Measurements from ENCODE around the gene SETD7. TPM values are rescaled to one million over a fixed set of nuclear protein-coding genes. Genes with fewer than 3 reads are reported as not detected.

SETD7 gene
- total RNA-seq, 4 donors from 2014 or later, result 73.1 to 134 (median 113) TPM

DNA sequence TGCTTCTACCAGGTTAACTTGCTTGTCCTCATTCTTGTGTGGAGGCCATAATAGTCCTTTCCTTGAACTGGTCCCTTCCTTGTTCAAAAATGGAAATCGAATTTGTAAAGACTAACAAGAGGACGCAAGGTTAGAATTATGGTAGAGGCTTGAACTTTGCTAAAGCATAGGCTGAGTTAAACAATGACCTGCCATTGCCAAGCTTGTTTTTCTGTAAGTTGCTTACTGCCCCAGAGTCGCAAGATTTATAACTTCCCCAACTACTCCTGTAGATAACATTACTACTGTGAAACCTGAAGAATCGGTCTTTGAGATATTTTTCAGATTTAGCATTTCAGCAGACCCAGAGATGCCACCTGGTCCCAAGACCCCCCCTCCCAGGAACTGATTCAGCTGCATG lies 56.8 kb downstream of the SETD7 start:
- Histone ChIP-seq H3K27me3 (no peaks in the 10 kb centered on the region), H3K4me3 (no peak overlapping the region), H3K4me1 (peaks cover 11 to 18% of the 10 kb centered on the region in 2 donors), H3K27ac (no peak overlapping the region), H3K9me3 (no peaks in the 10 kb centered on the region), H3K36me3 (no peaks in the 10 kb centered on the region)
- in situ Hi-C loops (cut with MboI; ENCODE audit: low sequenced_read_pairs in 4 of 4) (loop anchor here (5.0 to 10.0 kb wide), 3 partner anchors 146 to 156 kb away; no protein-coding TSS in a partner anchor), intact Hi-C loops (cut with DNase I; ENCODE audit: low total_unique reads) (loop anchor here (5.0 kb wide), 1 partner anchor 133 kb away; no protein-coding TSS in a partner anchor)
- ATAC-seq, result no peak
- no peak for DNase-seq
- TF ChIP-seq POLR2A (IDR thresholded peaks at IDR 0.05), result no peak
- TF ChIP-seq, protein P1, sequence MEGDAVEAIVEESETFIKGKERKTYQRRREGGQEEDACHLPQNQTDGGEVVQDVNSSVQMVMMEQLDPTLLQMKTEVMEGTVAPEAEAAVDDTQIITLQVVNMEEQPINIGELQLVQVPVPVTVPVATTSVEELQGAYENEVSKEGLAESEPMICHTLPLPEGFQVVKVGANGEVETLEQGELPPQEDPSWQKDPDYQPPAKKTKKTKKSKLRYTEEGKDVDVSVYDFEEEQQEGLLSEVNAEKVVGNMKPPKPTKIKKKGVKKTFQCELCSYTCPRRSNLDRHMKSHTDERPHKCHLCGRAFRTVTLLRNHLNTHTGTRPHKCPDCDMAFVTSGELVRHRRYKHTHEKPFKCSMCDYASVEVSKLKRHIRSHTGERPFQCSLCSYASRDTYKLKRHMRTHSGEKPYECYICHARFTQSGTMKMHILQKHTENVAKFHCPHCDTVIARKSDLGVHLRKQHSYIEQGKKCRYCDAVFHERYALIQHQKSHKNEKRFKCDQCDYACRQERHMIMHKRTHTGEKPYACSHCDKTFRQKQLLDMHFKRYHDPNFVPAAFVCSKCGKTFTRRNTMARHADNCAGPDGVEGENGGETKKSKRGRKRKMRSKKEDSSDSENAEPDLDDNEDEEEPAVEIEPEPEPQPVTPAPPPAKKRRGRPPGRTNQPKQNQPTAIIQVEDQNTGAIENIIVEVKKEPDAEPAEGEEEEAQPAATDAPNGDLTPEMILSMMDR (IDR thresholded peaks at IDR 0.05 in 4 of 5, conservative IDR thresholded peaks at IDR 0.05 in 1 of 5), result no peak

GRCh38 chr4:139493176-139493575 lies 62.8 kb downstream of the SETD7 start:
- no peak for DNase-seq
- Histone ChIP-seq H3K27me3 (no peaks in the 10 kb centered on the region), H3K9me3 (no peaks in the 10 kb centered on the region), H3K36me3 (no peaks in the 10 kb centered on the region), H3K4me1 (peaks cover 11 to 17% of the 10 kb centered on the region in 2 donors), H3K4me3 (no peak overlapping the region), H3K27ac (no peak overlapping the region)
- TF ChIP-seq, protein P1 (IDR thresholded peaks at IDR 0.05 in 4 of 5, conservative IDR thresholded peaks at IDR 0.05 in 1 of 5), result no peak
- no peak for TF ChIP-seq POLR2A (IDR thresholded peaks at IDR 0.05)
- no peak for ATAC-seq
- in situ Hi-C loops (cut with MboI; ENCODE audit: low sequenced_read_pairs in 4 of 4) (loop anchor here in 3 of 4 donors (10.0 kb wide), 2 partner anchors 152 to 162 kb away; no protein-coding TSS in a partner anchor), intact Hi-C loops (cut with DNase I; ENCODE audit: low total_unique reads) (no loop called here)

GRCh38 chr4:139492429-139492828 lies 63.6 kb downstream of the SETD7 start:
- DNase-seq (no peak), ATAC-seq (no peak)
- in situ Hi-C loops (cut with MboI; ENCODE audit: low sequenced_read_pairs in 4 of 4), result loop anchor here in 3 of 4 donors (10.0 kb wide), 2 partner anchors 152 to 162 kb away; no protein-coding TSS in a partner anchor
- intact Hi-C loops (cut with DNase I; ENCODE audit: low total_unique reads), result no loop called here
- H3K27me3 ChIP-seq, result no peaks in the 10 kb centered on the region
- H3K4me1 ChIP-seq, result peaks cover 11 to 13% of the 10 kb centered on the region in 2 donors
- no peak overlapping the region for H3K27ac ChIP-seq
- no peaks in the 10 kb centered on the region for H3K36me3 ChIP-seq
- TF ChIP-seq POLR2A (IDR thresholded peaks at IDR 0.05), result no peak
- TF ChIP-seq, protein P1 (IDR thresholded peaks at IDR 0.05 in 4 of 5, conservative IDR thresholded peaks at IDR 0.05 in 1 of 5), result no peak
- no peak overlapping the region for H3K4me3 ChIP-seq
- H3K9me3 ChIP-seq, result no peaks in the 10 kb centered on the region

DNA sequence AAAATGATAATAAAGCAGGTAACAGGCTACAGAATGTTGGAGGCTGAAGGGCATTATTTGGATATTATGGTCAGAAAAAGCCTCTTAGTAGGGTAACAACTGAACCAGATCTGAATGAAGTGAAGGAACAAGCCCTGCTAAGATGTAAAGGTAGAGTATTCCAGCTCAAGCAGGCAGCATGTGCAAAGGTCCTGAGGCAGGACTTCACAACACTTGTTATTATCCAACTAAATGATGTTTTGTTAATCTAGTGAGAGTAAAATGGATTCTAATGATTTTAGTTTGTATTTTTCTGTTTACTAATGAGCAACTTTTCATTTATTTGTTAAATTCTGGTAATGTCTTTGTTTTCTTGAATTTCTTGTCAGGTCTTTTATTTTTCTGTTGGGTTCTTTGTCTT lies 66.4 kb downstream of the SETD7 start:
- Histone ChIP-seq H3K36me3 (no peaks in the 10 kb centered on the region), H3K4me1 (no peaks in the 10 kb centered on the region), H3K27me3 (no peaks in the 10 kb centered on the region), H3K4me3 (no peak overlapping the region), H3K27ac (no peak overlapping the region), H3K9me3 (no peaks in the 10 kb centered on the region)
- in situ Hi-C loops (cut with MboI; ENCODE audit: low sequenced_read_pairs in 4 of 4) (loop anchor here in 3 of 4 donors (10.0 kb wide), 2 partner anchors 155 to 165 kb away; no protein-coding TSS in a partner anchor), intact Hi-C loops (cut with DNase I; ENCODE audit: low total_unique reads) (no loop called here)
- ATAC-seq (no peak), DNase-seq (no peak)
- no peak for TF ChIP-seq POLR2A (IDR thresholded peaks at IDR 0.05)
- TF ChIP-seq, protein P1 (IDR thresholded peaks at IDR 0.05 in 4 of 5, conservative IDR thresholded peaks at IDR 0.05 in 1 of 5), result no peak

GRCh38 chr4:139488442-139488841 lies 67.6 kb downstream of the SETD7 start:
- Histone ChIP-seq H3K36me3 (no peaks in the 10 kb centered on the region), H3K4me1 (no peaks in the 10 kb centered on the region), H3K9me3 (no peaks in the 10 kb centered on the region), H3K4me3 (no peak overlapping the region), H3K27me3 (no peaks in the 10 kb centered on the region), H3K27ac (no peak overlapping the region)
- ATAC-seq (no peak), DNase-seq (no peak)
- in situ Hi-C loops (cut with MboI; ENCODE audit: low sequenced_read_pairs in 4 of 4), result no loop called here
- no peak for TF ChIP-seq POLR2A (IDR thresholded peaks at IDR 0.05)
- TF ChIP-seq, protein P1 (IDR thresholded peaks at IDR 0.05 in 4 of 5, conservative IDR thresholded peaks at IDR 0.05 in 1 of 5), result no peak
- intact Hi-C loops (cut with DNase I; ENCODE audit: low total_unique reads), result no loop called here

Measured in gastrocnemius medialis (tissue), 4 donors.